Cerebellar nuclear complex (tissue), 1 donor: ENCODE data around the gene YTHDF2.
"Not testable (repeated sequence)": the region's sequence is repeated elsewhere in the genome, so short reads cannot be mapped to it uniquely, and the experiment has no call there.

Experiments used
- DNase-seq, 2 experiments: peaks; one replicate each; lab custom pipeline; 2025; lab: John Stamatoyannopoulos, UW

YTHDF2 gene

GRCh38 chr1:28759257-28759656 is 22.5 kb downstream of the YTHDF2 start:
- DNase-seq: no peak

- DNase-seq: no peak
These were observed 24.4 kb downstream of the YTHDF2 start for GRCh38 chr1:28761189-28761588.

- DNase-seq: no peak
These were observed 29.9 kb downstream of the YTHDF2 start for GRCh38 chr1:28766532-28767183.

GRCh38 chr1:28770601-28771165 is 33.9 kb downstream of the YTHDF2 start:
- DNase-seq: no peak

GRCh38 chr1:28771921-28772320 is 35.2 kb downstream of the YTHDF2 start:
- not testable (repeated sequence) for DNase-seq

- no peak for DNase-seq
These were observed 36.4 kb downstream of the YTHDF2 start for GRCh38 chr1:28773105-28773504.

GRCh38 chr1:28775121-28775942 is 38.6 kb downstream of the YTHDF2 start:
- DNase-seq: no peak

- DNase-seq: no peak
These were observed 39.6 kb downstream of the YTHDF2 start for GRCh38 chr1:28776341-28776740.

- no peak for DNase-seq
These were observed 41.3 kb downstream of the YTHDF2 start for GRCh38 chr1:28778021-28778420.

- no peak for DNase-seq
These were observed 43.1 kb downstream of the YTHDF2 start for GRCh38 chr1:28779751-28780408.

- DNase-seq: no peak
These were observed 44.6 kb downstream of the YTHDF2 start for GRCh38 chr1:28781305-28781704.

- DNase-seq: no peak
These were observed 45.3 kb downstream of the YTHDF2 start for GRCh38 chr1:28782011-28782410.

GRCh38 chr1:28783363-28783762 is 46.6 kb downstream of the YTHDF2 start:
- DNase-seq: no peak

- DNase-seq: no peak
These were observed 52.7 kb downstream of the YTHDF2 start for GRCh38 chr1:28789412-28789811.

- DNase-seq: no peak
These were observed 53.1 kb downstream of the YTHDF2 start for GRCh38 chr1:28789816-28790215.

GRCh38 chr1:28790377-28791035 is 53.8 kb downstream of the YTHDF2 start:
- DNase-seq: no peak

- not testable (repeated sequence) for DNase-seq
These were observed 55.2 kb downstream of the YTHDF2 start for GRCh38 chr1:28791929-28792328.

- DNase-seq: no peak
These were observed 55.9 kb downstream of the YTHDF2 start for GRCh38 chr1:28792644-28793121.

- DNase-seq: not testable (repeated sequence)
These were observed 57.8 kb downstream of the YTHDF2 start for GRCh38 chr1:28794582-28794981.

- DNase-seq: no peak
These were observed 59.8 kb downstream of the YTHDF2 start for GRCh38 chr1:28796352-28797211.

GRCh38 chr1:28800324-28800723 is 63.6 kb downstream of the YTHDF2 start:
- DNase-seq: no peak
